ENCODE measurements around the gene BCAS1. TPM values are rescaled to one million over a fixed set of nuclear protein-coding genes. Genes with fewer than 3 reads are reported as not detected.

Gene BCAS1
- total RNA-seq, 1 donor from 2014 or later = 10.7 TPM

DNA sequence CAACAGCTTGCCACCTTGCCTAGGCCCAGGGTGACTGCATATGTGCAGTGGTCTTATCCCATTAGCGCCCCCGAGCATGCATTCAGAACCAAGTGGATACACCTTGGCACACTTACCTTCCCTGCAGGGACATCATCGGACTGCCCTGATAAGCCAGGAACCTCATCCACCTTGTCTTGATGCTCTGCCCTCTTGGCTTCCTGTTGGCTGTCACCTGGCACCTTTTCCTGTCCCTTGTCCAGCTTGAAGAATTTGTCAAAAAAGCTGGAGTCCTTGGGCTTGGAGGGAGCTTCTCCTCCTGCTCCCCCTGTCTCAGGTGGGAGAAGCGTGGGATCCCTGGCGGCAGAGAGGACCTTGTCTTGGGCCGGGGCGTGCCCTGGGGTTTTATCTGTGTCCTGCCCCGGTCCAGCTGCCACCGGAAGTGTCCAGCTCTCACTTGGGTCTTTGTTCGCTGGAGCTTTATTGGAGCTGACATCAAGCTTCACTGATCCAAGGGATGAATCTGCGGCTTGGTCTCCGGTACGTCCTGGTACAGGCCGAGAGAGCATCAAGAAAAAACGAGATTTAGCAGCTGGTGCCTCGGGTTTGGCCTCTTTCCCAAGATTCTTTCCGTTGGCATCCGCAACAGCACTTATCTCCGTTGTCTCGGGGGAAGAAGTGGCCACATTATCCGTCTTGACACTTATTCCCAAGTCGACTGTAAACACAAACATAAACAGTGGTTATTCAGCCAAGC, 42.0 kb downstream of the BCAS1 start:
- TF ChIP-seq, protein P1, sequence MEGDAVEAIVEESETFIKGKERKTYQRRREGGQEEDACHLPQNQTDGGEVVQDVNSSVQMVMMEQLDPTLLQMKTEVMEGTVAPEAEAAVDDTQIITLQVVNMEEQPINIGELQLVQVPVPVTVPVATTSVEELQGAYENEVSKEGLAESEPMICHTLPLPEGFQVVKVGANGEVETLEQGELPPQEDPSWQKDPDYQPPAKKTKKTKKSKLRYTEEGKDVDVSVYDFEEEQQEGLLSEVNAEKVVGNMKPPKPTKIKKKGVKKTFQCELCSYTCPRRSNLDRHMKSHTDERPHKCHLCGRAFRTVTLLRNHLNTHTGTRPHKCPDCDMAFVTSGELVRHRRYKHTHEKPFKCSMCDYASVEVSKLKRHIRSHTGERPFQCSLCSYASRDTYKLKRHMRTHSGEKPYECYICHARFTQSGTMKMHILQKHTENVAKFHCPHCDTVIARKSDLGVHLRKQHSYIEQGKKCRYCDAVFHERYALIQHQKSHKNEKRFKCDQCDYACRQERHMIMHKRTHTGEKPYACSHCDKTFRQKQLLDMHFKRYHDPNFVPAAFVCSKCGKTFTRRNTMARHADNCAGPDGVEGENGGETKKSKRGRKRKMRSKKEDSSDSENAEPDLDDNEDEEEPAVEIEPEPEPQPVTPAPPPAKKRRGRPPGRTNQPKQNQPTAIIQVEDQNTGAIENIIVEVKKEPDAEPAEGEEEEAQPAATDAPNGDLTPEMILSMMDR (conservative IDR thresholded peaks at IDR 0.05) = no peak
- Mint-ChIP-seq H3K9me3 (no peaks in the 10 kb centered on the region), H3K4me3 (no peak overlapping the region), H3K27ac (no peak overlapping the region), H3K4me1 (ENCODE audit: unreplicated experiment) (peaks cover 19% of the 10 kb centered on the region), H3K27me3 (no peaks in the 10 kb centered on the region), H3K36me3 (no peaks in the 10 kb centered on the region)
- DNase-seq (ENCODE audit: extremely low spot score, unreplicated experiment) = no peak

GRCh38 chr20:54027704-54028103, 42.7 kb downstream of the BCAS1 start:
- H3K27ac Mint-ChIP-seq = no peak overlapping the region
- H3K36me3 Mint-ChIP-seq = no peaks in the 10 kb centered on the region
- H3K4me1 Mint-ChIP-seq (ENCODE audit: unreplicated experiment) = peaks cover 19% of the 10 kb centered on the region
- no peak for DNase-seq (ENCODE audit: extremely low spot score, unreplicated experiment)
- no peaks in the 10 kb centered on the region for H3K9me3 Mint-ChIP-seq
- H3K27me3 Mint-ChIP-seq = no peaks in the 10 kb centered on the region
- H3K4me3 Mint-ChIP-seq = no peak overlapping the region
- TF ChIP-seq, protein P1 (conservative IDR thresholded peaks at IDR 0.05) = no peak

- H3K27ac Mint-ChIP-seq = no peak overlapping the region
- H3K4me3 Mint-ChIP-seq = no peak overlapping the region
- H3K9me3 Mint-ChIP-seq = no peaks in the 10 kb centered on the region
- no peaks in the 10 kb centered on the region for H3K27me3 Mint-ChIP-seq
- TF ChIP-seq, protein P1 (conservative IDR thresholded peaks at IDR 0.05) = no peak
- H3K36me3 Mint-ChIP-seq = no peaks in the 10 kb centered on the region
- peaks cover 21% of the 10 kb centered on the region for H3K4me1 Mint-ChIP-seq (ENCODE audit: unreplicated experiment)
- DNase-seq (ENCODE audit: extremely low spot score, unreplicated experiment) = no peak
Measured at GRCh38 chr20:54026295-54027064, 43.9 kb downstream of the BCAS1 start.

DNA sequence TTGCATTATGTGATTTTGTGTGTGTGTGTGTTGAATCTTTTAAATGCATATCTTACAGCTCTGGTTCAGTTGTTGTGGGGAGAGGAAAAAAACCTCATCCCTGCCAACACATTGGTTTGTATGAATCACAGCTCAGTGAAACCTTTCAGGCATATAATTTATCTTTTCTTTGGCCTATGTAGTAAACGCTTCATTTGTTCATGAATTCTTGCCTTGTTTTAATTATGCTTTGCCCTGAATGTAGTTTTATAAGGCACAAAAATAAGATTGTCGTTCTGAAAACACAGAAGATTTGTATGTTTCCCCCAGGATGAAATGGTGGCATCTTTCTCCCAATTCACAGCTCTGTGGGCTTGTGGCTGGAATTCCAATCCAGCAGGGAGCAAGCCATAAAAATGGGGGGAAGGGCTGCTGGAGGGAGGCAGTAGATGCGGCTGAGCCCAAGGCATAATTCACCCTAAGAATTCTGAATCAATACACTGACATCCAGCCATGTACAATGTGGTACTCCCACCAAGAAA, 45.1 kb downstream of the BCAS1 start:
- H3K9me3 Mint-ChIP-seq = no peaks in the 10 kb centered on the region
- TF ChIP-seq, protein P1 (conservative IDR thresholded peaks at IDR 0.05) = no peak
- H3K36me3 Mint-ChIP-seq = no peaks in the 10 kb centered on the region
- H3K27ac Mint-ChIP-seq = no peak overlapping the region
- no peaks in the 10 kb centered on the region for H3K27me3 Mint-ChIP-seq
- peaks cover 24% of the 10 kb centered on the region for H3K4me1 Mint-ChIP-seq (ENCODE audit: unreplicated experiment)
- DNase-seq (ENCODE audit: extremely low spot score, unreplicated experiment) = no peak
- H3K4me3 Mint-ChIP-seq = no peak overlapping the region

DNA sequence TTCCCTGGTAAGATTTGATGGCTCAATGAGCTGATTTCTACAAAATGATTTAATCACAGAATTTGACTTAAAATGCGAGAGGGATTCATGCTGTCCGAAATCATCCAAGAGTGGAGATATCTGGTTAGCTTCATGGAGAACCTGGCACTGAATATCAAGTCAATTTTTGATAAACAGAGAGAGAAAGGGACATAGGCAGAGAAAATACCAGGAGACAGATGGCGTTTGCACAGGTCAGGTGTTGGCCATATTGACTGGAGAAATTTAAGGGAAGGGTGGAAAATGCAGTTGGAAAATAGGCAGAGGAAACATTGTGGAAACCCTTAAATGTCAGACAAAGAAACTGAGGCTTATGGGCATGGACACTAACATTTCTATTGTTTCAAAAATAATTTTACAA, 47.0 kb downstream of the BCAS1 start:
- no peak overlapping the region for H3K4me3 Mint-ChIP-seq

More for the DNA sequence above, 47.0 kb downstream of the BCAS1 start:
- no peaks in the 10 kb centered on the region for H3K9me3 Mint-ChIP-seq
- peaks cover 24% of the 10 kb centered on the region for H3K4me1 Mint-ChIP-seq (ENCODE audit: unreplicated experiment)
- TF ChIP-seq, protein P1 (conservative IDR thresholded peaks at IDR 0.05) = no peak
- H3K27me3 Mint-ChIP-seq = no peaks in the 10 kb centered on the region
- no peaks in the 10 kb centered on the region for H3K36me3 Mint-ChIP-seq
- no peak overlapping the region for H3K27ac Mint-ChIP-seq
- no peak for DNase-seq (ENCODE audit: extremely low spot score, unreplicated experiment)
